GOT3 (cell line): ENCODE results near the gene KLK2.
"Not testable (repeated sequence)": the region's sequence is repeated elsewhere in the genome, so short reads cannot be mapped to it uniquely, and the experiment has no call there.

Source experiments
- DNase-seq: peaks from one replicate; lab custom pipeline; 2025; ENCODE audit warnings: mixed read lengths; lab: John Stamatoyannopoulos, UW

Gene KLK2

DNA sequence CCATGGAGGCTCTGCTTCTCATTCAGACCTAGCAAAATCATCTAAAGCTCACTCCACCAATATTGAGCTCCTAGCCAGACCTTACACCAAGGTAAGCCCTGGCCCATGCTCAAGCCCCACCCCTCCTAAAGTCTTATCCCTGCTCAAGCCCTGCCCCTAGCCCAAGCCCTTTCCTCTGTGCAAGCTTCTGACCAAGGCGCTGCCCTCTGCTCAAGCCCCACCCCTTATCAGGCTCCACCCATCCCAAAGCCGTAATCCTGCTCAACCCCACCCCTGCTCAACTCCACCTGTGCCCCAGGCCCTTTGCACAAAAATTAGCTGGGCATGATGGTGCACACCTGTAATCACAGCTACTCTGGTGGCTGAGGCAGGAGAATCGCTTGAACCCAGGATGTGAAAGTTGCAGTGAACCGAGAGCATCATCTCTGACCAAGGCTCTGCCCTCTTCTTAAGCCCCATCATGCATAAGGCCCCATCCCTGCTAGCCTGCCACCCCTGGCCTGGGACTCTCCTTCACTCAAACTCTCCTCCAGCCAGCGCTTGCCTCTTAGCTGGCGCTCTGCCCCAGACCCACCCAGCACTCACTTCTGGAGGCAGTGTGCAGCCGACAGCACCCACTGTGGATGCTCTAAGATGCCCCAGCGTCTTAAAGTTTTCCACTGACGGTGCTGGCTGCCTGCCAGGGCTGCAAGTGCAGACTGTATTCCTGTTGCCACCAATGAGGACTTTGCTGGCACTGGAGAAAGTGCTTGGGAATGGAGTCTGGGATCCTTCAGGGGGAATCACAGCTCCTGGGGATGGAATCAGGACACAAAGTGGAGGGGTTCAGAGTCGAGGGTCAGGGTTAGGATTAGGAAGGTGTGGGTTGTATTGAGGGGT is 21.5 kb downstream of the KLK2 start:
- DNase-seq = no peak

DNA sequence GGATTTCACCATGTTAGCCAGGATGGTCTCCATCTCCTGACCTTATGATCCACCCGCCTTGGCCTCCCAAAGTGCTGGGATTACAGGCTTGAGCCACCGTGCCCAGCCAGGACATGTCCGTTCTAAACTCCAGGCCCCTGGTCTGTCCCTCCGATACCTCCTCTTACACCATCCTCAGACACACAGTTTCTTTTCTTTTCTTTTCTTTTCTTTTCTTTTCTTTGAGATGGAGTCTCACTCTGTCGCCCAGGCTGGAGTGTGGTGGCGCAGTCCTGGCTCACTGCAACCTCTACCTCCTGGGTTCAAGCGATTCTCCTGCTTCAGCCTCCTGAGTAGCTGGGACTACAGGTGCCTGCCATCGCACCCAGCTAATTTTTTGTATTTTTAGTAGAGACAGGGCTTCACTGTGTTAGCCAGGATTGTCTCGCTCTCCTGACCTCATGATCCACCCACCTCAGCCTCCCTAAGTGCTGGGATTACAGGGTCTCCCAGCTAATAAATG is 22.9 kb downstream of the KLK2 start:
- not testable (repeated sequence) for DNase-seq

DNA sequence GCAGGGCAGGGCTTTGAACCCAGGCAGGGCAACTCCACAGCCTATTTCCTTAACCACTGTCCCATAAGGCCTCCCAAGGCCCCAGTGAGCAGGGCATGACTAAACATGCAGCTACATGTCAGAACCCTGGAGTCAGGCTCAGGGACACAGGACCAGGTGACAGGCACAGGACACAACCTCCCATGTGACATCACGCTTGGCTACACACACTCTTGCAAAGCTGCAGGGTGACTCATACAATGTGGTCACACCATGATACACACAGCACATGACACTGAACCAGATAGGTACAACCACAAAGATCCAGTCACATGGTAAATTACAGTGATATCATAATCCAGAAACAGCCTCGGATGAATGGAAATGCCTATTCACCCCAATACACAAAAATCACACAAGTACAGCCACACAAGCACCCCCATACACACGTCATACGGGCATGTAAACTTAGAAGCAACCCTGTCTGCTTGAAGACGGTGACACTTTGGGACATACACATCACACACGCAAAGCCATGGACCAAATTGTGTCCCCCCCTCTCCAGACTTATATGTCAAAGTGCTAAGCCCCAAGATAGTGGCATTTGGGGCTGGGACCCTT is 23.5 kb downstream of the KLK2 start:
- no peak for DNase-seq

DNA sequence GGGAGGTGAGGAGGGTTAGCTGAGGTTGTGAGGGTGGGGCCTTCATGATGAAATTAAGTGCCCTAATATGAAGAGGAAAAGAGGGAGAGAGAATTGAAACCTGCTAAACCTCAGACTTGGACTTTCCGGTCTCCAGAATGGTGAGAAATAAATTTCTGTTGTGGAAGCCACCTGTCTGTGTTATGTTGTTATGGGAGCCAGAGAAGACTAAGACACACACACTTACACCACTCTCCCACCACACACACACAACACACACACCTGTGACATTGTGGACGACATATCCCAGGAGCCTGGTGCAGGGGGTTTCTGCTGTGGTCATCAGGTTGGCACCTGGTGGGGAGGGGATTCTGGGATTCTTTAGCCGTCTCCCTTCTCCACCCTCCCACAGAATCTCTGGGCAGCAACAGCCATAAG is 24.0 kb downstream of the KLK2 start:
- no peak for DNase-seq

DNA sequence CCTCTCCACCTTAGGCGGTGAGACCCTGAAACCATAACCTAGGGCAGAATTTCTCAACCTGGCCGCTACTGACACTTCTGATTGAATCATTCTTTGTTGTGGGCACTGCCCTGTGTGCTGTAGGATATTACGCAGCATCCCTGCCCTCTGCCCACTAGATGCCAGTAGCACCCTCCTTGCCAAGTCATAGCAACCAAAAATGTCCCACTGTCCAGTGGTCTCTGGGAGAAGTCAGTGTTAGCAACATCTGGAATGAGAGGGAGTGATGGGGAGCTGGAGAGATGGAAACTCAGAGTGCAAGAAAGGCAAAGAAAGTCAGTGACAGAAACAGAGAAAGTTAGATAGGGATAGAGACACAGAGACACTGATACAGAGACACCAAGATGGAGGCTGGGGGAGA is 24.4 kb downstream of the KLK2 start:
- DNase-seq = no peak

DNA sequence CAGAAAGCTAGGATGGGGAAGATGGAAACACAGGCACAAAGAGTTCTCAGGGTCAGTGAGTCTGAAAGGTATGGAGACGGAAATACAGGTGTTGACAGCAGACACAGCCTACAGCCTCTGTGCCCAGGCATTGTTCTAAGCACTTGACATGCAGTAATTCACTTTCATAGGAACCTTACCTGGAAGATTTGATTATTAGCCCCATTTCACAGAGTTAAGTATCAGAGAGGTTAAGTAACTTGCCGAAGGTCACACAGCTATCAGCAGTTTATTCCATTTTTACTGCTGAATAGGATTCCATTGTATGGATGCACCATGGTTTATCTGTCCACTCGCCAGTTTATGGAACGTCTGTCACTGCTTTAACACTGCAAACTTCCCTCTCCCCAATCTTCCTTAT is 24.8 kb downstream of the KLK2 start:
- DNase-seq = no peak

DNA sequence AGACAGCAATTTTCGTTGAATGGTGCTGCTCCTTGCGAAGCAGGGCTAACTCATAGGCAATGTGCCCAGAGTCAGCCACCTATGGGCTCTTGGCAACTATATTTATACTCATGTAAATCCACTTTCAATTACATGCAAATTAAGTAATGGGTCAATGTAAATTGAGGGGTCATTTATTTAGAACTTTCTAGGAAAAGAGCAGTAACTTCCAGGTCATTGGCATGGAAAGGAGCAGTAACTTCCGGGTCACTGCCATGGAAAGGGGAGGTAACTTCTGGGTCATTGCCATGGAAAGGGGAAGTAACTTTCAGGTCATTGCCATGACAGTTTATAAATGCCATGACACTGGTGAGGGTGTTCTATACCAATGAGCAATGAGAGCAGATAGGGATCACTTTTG is 26.3 kb downstream of the KLK2 start:
- no peak for DNase-seq

DNA sequence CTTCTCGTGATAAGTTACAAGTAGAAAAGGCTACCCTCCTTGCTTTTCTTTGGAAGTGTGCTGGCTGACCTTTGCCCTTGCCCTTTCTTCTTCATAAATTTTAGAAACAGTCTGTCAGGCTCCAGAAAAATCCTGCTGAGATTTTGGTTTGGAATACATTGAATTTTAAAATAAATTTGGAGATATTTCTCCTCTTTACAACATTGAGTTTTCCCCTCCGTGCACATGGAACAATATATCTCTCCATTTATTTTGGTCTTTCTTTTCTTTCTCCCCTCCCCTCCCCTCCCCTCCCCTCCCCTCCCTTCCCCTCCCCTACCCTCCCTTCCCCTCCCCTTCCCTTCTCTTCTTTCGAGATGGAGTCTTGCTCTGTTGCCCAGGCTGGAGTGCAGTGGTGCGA is 29.4 kb downstream of the KLK2 start:
- DNase-seq = no peak

DNA sequence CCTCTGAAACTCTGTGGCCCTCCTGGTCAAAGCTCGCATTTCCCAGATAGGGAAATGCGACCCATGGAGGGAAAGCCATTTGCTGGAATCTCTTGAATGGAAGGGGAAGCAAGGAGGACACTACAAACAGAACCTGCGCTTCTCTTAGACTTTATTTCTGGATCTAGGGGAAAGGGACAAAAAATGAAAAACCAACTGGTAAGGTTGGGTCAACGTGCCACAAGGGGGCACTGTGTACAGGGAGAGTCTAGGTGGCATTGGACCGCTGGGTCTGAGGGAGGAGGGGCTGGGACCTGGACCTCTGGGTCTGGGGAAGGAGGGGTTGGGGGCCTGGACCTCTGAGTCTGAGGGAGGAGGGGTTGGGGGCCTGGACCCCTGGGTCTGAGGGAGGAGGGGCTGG is 33.0 kb downstream of the KLK2 start:
- no peak for DNase-seq

DNA sequence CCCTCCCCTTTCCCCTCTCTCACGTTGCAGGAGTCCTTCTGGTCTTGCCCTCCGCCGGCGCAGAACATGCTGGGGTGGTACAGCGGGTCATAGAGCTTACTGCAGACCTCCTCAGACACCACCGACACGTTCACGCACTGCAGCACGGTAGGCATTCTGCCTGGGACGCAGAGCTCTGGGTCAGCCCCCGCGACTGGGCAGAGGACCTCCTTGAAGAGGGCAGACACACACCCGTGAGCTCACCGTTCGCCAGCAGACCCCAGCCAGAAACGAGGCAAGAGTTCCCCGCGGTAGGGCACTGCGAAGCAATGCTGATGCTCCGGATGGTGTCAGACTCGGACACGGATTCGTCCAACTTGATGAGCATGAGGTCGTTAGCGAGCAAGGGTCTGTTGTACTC is 35.1 kb downstream of the KLK2 start:
- DNase-seq = no peak

DNA sequence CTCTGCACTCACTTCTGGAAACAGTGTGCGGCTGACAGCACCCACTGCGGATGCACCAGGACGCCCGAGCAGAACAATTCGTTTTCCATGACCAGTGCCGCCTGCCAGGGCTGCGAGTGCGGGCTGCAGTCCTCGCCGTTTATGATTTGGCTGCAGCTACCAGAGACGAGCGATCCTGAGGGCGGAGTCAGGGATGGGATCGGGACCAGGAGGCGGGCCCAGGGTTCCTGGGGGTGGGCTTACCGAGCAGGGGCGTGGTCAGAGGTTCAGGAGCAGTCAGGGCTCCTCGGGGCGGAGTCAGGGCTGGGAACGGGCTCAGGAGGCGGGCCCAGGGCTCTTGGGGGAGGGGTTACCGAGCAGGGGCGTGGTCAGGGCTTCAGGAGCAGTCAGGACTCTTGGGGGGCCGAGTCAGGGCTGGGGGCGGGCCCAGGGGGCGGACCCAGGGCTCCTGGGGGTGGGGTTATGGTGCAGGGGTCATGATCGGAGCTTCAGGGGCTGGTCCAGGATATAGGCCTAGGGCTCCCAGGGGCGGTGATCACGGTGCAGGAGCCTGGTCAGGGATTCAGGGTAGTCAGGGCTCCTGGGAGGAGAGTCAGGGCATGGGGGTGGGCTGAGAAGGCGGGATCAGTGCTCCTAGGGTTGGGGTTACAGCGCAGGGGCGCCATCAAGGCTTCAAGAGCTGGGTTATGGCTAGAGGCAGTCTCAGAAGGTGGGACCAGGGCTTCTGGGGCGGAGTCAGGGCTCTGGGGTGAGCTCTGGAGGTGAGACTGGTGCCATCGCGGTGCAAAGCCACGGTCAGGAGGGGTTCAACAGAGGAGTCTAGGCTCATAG is 36.2 kb downstream of the KLK2 start:
- no peak for DNase-seq

DNA sequence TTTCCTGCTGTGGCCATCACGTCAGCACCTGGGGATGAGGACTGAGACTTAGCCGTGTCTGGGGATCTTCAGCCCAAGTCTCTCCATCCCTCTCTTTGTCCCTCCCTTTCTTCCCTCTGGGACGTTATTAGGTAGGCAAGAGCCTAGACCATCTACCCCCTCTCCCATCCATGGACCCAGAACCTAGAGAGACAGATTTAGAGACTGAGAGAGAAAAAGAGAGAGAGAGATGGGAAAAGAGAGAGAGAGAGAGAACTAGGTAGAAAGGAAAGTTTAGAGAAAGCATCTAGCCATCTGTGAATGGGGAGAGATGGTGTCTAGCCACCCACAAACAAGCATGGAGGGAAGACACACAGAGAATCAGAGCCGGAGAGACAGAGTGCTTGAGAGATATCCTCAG is 37.5 kb downstream of the KLK2 start:
- DNase-seq = no peak

DNA sequence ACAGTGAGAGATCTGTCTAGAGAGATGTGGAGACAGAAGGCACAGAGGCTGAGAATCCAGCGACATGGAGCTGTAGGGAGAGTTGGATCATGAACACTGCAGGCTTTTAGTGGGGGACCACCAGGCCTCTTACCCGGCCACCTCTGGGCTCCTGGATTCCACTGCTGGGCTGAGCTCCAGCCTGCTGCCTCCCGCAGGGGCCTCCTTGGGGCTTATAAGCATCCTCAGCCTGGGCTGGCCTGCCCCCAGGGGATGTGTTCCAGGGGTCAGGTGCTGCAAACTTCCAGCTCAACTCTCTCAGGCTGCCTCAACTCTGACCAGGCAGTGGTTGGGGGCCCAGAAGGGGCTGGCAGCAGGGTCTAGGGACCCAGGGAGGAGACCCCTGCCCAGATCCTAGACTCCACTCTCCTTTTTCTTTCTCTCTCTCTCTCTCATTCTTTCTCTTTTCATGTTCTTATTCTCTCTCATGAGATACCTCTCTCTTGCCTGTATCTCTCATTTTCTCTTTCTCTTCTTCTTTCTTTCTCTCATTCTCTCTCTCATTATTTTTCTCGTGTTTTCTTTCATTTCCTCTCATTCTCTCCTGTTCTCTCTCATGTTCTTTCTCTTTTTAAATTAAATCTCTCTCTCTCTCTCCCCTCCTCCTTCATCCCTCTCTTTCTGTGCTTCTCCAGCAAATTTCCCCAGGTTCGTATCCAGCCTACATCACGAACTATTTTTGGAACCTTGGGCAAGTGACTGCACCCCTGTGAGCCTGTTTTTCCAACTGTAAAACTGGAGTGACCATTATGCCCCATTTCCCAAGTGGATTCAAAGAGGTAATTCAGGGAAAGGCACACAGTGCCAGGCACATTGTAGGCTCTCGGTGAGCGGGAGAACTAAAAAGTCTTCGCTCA is 38.2 kb downstream of the KLK2 start, which contains the start of gene KLK4:
Gene KLK4 (minus strand): TSS at position 190 of the 896 bp plus-strand sequence. CDS start 657 bp downstream, outside the sequence.
- DNase-seq = no peak

DNA sequence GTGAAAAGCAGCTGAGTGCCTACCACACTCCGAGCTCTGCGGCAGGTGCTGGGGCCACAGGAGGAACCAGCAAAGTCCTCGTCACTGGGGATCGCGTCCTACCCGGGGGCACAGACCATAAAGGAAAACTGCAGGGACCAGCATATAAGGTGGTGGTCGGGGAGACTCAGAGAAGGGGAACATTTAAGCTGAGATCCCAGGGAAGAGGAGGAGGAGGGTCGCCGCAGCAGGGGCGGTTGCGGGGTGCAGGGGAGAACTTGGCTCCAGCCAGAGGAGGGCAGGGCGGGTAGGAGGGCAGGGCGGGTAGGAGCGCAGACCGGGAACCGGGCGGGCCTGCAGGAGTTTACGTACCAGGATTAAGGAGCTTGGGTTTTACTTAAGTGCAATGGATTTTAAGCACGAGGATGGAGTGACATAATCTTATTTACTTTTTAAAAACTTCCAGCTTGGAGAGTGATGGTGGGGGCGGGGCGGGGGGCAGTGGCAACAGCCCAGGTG is 38.9 kb downstream of the KLK2 start:
- no peak for DNase-seq

DNA sequence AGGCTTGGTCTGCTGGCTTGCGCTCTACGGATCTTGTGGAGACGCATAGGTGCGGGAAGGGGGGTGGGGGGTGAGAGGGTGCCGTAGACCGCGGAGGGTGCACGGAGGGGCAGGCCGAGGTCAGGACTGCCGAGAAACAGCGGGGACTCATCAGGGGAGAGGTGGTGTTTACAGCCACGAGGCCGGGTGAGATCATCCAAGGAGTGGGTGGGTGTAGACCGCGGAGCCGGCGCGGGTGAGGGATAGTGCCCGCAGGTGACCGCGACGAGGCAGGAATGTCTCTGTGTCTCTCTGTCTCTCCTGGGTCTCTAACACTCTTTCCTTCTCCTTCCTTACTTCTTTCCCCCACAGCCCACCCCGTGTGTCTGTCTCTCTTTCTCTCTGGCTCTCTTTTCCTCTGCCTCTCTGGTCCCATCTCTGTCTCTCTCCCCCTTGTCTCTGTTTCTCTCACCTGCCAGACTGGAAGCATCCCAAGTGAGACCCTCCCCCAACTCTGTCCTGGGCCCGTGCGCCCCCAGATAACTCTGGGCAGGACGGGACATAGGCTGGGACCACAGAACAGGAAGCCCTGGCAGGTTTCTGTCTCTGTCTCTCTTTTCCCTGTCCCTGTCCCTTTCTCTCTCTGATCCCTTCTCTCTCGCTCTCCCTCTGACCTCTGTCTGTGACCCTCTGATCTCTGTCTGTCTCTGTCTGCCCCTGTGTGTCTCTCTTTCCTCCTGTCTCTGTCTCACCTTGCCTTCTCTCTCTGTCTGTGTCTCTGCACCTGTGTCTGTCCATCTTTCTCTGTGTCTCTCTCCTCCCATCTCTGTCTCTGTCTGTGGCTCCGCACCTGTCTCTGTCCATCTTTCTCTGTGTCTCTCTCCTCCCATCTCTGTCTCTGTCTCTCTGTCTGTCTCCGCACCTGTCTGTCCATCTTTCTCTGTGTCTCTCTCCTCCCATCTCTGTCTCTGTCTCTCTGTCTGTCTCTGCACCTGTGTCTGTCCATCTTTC is 39.8 kb downstream of the KLK2 start:
- DNase-seq = no peak

DNA sequence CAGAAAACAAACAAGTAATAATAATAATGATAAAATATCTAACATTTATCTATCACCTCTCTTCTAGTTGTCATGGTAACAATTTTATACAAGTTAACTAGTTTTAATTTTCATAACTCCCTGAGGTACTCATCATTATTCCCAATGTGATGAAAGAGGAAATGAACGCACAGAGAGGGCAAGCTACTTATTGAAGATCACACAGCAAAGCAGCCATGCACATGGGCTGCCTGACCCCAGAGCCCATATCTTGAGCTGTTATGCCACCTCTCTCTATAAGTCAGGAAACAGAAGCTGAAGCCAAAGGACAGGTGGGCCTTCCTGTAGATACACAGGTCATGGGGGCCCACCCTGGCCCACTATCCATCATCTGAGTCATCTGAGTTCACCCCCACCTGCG is 42.8 kb downstream of the KLK2 start:
- no peak for DNase-seq

DNA sequence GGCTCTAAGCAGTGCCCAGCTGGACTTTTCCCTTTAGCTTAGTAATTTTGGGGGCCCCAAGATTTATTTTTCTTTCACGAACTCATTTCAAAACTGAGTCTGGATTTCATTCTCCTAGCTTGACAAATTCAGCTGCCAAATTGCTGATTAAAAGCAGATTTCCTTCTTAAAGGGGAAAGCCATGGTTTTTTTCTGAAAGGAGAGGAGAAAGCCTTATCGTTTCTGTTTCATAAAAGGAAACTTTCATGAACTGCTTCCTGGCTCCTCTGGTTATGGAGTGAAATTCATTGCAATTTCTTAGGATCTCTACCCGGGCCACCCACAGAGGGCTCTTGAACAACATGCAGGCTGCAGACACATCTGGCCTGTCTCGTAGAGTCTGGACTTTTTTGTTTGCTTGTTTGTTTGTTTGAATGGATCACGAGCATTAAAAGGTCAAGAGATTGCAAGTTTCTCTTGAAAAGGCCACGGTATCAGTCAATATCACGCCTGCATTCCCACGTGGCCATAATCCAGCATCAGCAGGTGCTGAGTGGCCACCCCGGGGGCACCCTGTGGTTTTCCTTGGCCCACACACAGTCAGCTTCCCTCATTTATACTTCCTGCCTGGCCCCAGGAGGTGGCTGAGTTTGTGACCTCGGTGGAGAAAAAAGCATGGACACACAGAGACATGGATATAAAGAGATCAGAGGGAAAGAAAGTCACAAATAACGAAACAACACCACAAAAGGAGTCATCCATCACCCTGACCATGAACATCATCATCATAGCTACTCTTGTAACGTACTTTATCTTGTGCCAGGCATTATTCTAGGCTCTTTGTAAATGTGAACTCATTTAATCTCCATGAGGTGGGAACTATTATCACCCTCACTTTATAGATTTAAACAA is 48.4 kb downstream of the KLK2 start:
- no peak for DNase-seq

DNA sequence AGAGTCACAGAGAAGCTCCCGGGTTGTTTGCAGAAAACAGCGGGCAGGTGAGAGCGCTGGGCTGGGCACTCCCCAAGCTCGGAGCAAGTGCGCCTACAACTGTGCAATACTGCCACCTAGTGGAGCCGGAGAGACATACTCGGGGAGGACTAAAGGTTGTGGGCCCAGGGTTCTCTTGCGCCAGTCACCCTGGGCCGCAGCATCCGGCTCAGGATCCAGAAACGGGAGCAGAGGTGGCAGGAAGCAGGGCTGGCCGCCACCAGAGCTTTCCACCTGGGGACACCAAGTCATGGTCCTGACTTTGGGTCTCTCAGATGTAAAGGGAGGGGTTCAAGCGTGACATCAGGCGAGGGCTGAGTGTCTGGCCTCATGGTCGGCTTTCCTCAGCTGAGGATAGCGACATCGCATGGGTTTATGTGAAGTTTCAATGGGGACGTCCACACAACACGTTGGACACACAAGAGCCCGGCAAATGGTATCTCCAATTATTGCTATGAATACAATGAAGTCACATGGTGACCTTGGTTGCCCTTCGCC is 49.1 kb downstream of the KLK2 start:
- no peak for DNase-seq

DNA sequence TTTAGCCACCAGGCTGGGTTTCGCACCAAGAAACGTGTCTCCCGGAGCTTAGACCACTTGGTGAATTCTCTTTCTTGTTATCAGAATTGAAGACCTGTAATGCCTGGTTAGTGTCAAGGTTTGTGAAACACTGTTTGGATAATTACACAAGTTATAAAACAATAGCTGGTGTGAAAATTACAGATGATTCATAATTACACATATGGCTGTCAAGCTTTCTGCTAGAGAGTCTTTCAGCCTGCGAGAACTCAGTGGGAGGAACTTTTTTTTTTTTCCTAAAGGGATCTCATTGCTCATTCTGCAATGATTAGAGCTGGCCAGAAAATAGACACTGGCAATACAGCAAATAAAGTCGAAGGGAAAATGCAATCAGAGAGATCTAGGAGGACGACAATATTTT is 51.3 kb downstream of the KLK2 start:
- DNase-seq = no peak
